ENCODE results near the gene TMSB10. TPM values are rescaled to one million over a fixed set of nuclear protein-coding genes. Genes with fewer than 3 reads are reported as not detected.
A peak's percentile ranks its signal among the peaks of the same experiment; 100 is the strongest.

The TMSB10 gene
- total and polyA plus RNA-seq, 2 of the 13 experiments (the other 11 are each of a cell fraction or from before 2014, with no cell fraction given): 665 to 708 TPM

GRCh38 chr2:84905181-84906107, at the start of gene TMSB10 (continued):
- 0 out of 2 replicates have a peak, but pooled peaks have one; percentile 57 for TF ChIP-seq TEAD2 (CRISPR knock-in tag; IDR thresholded peaks at IDR 0.05)
- TF ChIP-seq, protein P1, sequence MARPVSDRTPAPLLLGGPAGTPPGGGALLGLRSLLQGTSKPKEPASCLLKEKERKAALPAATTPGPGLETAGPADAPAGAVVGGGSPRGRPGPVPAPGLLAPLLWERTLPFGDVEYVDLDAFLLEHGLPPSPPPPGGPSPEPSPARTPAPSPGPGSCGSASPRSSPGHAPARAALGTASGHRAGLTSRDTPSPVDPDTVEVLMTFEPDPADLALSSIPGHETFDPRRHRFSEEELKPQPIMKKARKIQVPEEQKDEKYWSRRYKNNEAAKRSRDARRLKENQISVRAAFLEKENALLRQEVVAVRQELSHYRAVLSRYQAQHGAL (CRISPR knock-in tag; IDR thresholded peaks at IDR 0.05; ENCODE audit: not compliant biosample characterization): peak; percentile 92
- TF ChIP-seq TCF7 (IDR thresholded peaks at IDR 0.05; ENCODE audit: low read depth): no peak
- no peak for TF ChIP-seq CBX1 (IDR thresholded peaks at IDR 0.05; ENCODE audit: low read depth)
- TF ChIP-seq ZNF777 (CRISPR knock-in tag; IDR thresholded peaks at IDR 0.05): peak; percentile 89
- TF ChIP-seq, protein P2, sequence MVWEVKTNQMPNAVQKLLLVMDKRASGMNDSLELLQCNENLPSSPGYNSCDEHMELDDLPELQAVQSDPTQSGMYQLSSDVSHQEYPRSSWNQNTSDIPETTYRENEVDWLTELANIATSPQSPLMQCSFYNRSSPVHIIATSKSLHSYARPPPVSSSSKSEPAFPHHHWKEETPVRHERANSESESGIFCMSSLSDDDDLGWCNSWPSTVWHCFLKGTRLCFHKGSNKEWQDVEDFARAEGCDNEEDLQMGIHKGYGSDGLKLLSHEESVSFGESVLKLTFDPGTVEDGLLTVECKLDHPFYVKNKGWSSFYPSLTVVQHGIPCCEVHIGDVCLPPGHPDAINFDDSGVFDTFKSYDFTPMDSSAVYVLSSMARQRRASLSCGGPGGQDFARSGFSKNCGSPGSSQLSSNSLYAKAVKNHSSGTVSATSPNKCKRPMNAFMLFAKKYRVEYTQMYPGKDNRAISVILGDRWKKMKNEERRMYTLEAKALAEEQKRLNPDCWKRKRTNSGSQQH (CRISPR knock-in tag; IDR thresholded peaks at IDR 0.05; ENCODE audit: low read depth): peak; percentile 53; the same call in 1 of the 2 replicates
- no peak for TF ChIP-seq SCMH1 (CRISPR knock-in tag; IDR thresholded peaks at IDR 0.05; ENCODE audit: borderline replicate concordance)
- TF ChIP-seq HNRNPK (IDR thresholded peaks at IDR 0.05; ENCODE audit: low read depth, low read length, poor library complexity, severe bottlenecking): peak; percentile 26
- TF ChIP-seq, protein P3, sequence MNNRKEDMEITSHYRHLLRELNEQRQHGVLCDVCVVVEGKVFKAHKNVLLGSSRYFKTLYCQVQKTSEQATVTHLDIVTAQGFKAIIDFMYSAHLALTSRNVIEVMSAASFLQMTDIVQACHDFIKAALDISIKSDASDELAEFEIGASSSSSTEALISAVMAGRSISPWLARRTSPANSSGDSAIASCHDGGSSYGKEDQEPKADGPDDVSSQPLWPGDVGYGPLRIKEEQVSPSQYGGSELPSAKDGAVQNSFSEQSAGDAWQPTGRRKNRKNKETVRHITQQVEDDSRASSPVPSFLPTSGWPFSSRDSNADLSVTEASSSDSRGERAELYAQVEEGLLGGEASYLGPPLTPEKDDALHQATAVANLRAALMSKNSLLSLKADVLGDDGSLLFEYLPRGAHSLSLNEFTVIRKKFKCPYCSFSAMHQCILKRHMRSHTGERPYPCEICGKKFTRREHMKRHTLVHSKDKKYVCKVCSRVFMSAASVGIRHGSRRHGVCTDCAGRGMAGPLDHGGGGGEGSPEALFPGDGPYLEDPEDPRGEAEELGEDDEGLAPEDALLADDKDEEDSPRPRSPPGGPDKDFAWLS (CRISPR knock-in tag; IDR thresholded peaks at IDR 0.05; ENCODE audit: borderline replicate concordance): no peak
- peak; percentile 62 for TF ChIP-seq FOXA3 (CRISPR knock-in tag; IDR thresholded peaks at IDR 0.05)
- no peak for TF ChIP-seq CREM (IDR thresholded peaks at IDR 0.05)
- no peak for TF ChIP-seq CREM (CRISPR knock-in tag; IDR thresholded peaks at IDR 0.05)
- no peak; the same call in 1 of the 2 replicates for TF ChIP-seq ZBTB37 (CRISPR knock-in tag; IDR thresholded peaks at IDR 0.05)
- no peak for TF ChIP-seq ATM (IDR thresholded peaks at IDR 0.05; ENCODE audit: borderline replicate concordance)
- peak in 1 of 2 experiments; percentile 80; a peak in 1 of 4 replicates for TF ChIP-seq REST (IDR thresholded peaks at IDR 0.05; ENCODE audit: borderline replicate concordance in 1 of 2, low read depth in 1 of 2, low read length in 2 of 2)
- TF ChIP-seq NFYB (CRISPR knock-in tag; IDR thresholded peaks at IDR 0.05): peak; percentile 15; the same call in 1 of the 2 replicates
- TF ChIP-seq STAG1 (CRISPR knock-in tag; IDR thresholded peaks at IDR 0.05): no peak
- peak; percentile 72; the same call in 1 of the 2 replicates for TF ChIP-seq MEIS2 (CRISPR knock-in tag; IDR thresholded peaks at IDR 0.05)
- no peak for TF ChIP-seq HHEX (CRISPR knock-in tag; IDR thresholded peaks at IDR 0.05)
- TF ChIP-seq ZNF607 (CRISPR knock-in tag; IDR thresholded peaks at IDR 0.05; ENCODE audit: borderline replicate concordance): peak; percentile 94; the same call in 1 of the 2 replicates

Data from HepG2 (cell line).